IMR-90 (cell line): Measurements from ENCODE around the gene CLDN15. TPM values are rescaled to one million over a fixed set of nuclear protein-coding genes. Genes with fewer than 3 reads are reported as not detected.
A peak's percentile ranks its signal among the peaks of the same experiment; 100 is the strongest.

Source experiments
- ATAC-seq: fragments of 200-7000 bp; cut with Tn5 transposase; 2 replicates; pipeline ENCODE4 v1.9.1; 2020; ENCODE audit warnings: low read depth, mild to moderate bottlenecking, moderate library complexity
- BruUV-seq: library from RNA; stranded (reverse); fragments of 400-500 nt; replicated peaks from 2 replicates; lab custom pipeline; 2021; lab: Mats Ljungman, UMichigan
- CTCF ChIA-PET: fragments of 300-600 bp; formaldehyde crosslinking; extraction: SDS; loops from one replicate; lab custom pipeline; 2021; ENCODE audit warnings: antibody characterized with exemption; lab: Yijun Ruan, JAX
- POLR2A ChIA-PET: fragments of 300-600 bp; sonication (Branson Sonifier 250); formaldehyde crosslinking; loops from one replicate; lab custom pipeline; 2022; ENCODE audit warnings: antibody characterized with exemption; ENCODE audit not compliant: unreplicated experiment; lab: Charles Lee
- DNase-seq: peaks from one replicate; pipeline ENCODE4 v3.0.0; 2013
- H2AFZ ChIP-seq: replicated peaks from 2 replicates; pipeline ENCODE3; 2013; ENCODE audit warnings: low read length, mild to moderate bottlenecking; ENCODE audit not compliant: poor library complexity
- H2AK5ac ChIP-seq: 2 replicates; pipeline ENCODE4 v1.6.1; 2013; ENCODE audit warnings: low read depth, low read length, inconsistent platforms
- H2AK9ac ChIP-seq: replicated peaks from 2 replicates; pipeline ENCODE3; 2013; ENCODE audit warnings: mild to moderate bottlenecking, low read depth, low read length, moderate library complexity; ENCODE audit not compliant: poor library complexity
- H2BK120ac ChIP-seq: 2 replicates; pipeline ENCODE4 v1.6.1; 2013; ENCODE audit warnings: low read depth, low read length, inconsistent platforms
- H2BK15ac ChIP-seq: 3 replicates; pipeline ENCODE4 v1.6.1; 2013; ENCODE audit warnings: low read depth, low read length, inconsistent platforms
- H2BK20ac ChIP-seq: 2 replicates; pipeline ENCODE4 v1.6.1; 2013; ENCODE audit warnings: low read depth, mild to moderate bottlenecking, inconsistent platforms, low read length, moderate library complexity
- H2BK5ac ChIP-seq: 2 replicates; pipeline ENCODE4 v1.6.1; 2013; ENCODE audit warnings: mild to moderate bottlenecking, low read depth, low read length, inconsistent platforms; ENCODE audit not compliant: poor library complexity, severe bottlenecking
- H3K14ac ChIP-seq: replicated peaks from 2 replicates; pipeline ENCODE4 v1.6.1; 2013; ENCODE audit warnings: low read depth, low read length, inconsistent platforms
- H3K18ac ChIP-seq: 2 replicates; pipeline ENCODE4 v1.6.1; 2013; ENCODE audit warnings: low read depth, low read length, control low read depth
- H3K23ac ChIP-seq: 2 replicates; pipeline ENCODE4 v1.6.1; 2013; ENCODE audit warnings: low read depth, low read length, inconsistent platforms
- H3K27ac ChIP-seq: 2 replicates; pipeline ENCODE4 v1.5.1; 2013; ENCODE audit warnings: mild to moderate bottlenecking, control low read depth, low read length; ENCODE audit not compliant: insufficient read depth
- H3K27me3 ChIP-seq: 2 replicates; pipeline ENCODE4 v1.6.1; 2013; ENCODE audit warnings: low read length; ENCODE audit not compliant: control insufficient read depth, insufficient read depth
- H3K36me3 ChIP-seq: 2 replicates; pipeline ENCODE4 v1.6.1; 2013; ENCODE audit warnings: low read length, mixed read lengths; ENCODE audit not compliant: control insufficient read depth, insufficient read depth
- H3K4ac ChIP-seq: 2 replicates; pipeline ENCODE4 v1.6.1; 2013; ENCODE audit warnings: low read depth, low read length, inconsistent platforms
- H3K4me1 ChIP-seq: 2 replicates; pipeline ENCODE4 v1.6.1; 2013; ENCODE audit warnings: low read length, mixed read lengths; ENCODE audit not compliant: control insufficient read depth, insufficient read depth
- H3K4me2 ChIP-seq: 2 replicates; pipeline ENCODE4 v1.6.1; 2013; ENCODE audit warnings: low read depth, mild to moderate bottlenecking, control low read depth, low read length, moderate library complexity
- H3K4me3 ChIP-seq: 2 replicates; pipeline ENCODE4 v1.5.1; 2013; ENCODE audit warnings: low read depth, mild to moderate bottlenecking, control low read depth, low read length, moderate library complexity; ENCODE audit not compliant: insufficient read depth
- H3K56ac ChIP-seq: 2 replicates; pipeline ENCODE4 v1.6.1; 2013; ENCODE audit warnings: low read length, inconsistent platforms; ENCODE audit not compliant: insufficient read depth; ENCODE audit errors: extremely low read depth
- H3K79me1 ChIP-seq, 2 experiments: 2 replicates each; pipeline ENCODE4 v1.6.1; 2013; ENCODE audit warnings: low read length in 2 of 2, inconsistent platforms in 1 of 2, low read depth in 1 of 2
- H3K9ac ChIP-seq: 2 replicates; pipeline ENCODE4 v1.6.1; 2013; ENCODE audit warnings: low read depth, low read length, control low read depth
- H3K9me1 ChIP-seq: 2 replicates; pipeline ENCODE4 v1.6.1; 2013; ENCODE audit warnings: low read length, inconsistent platforms; ENCODE audit not compliant: insufficient read depth
- H3K9me3 ChIP-seq: 2 replicates; pipeline ENCODE4 v1.6.1; 2013; ENCODE audit warnings: low read length; ENCODE audit not compliant: control insufficient read depth, insufficient read depth
- H4K20me1 ChIP-seq: 2 replicates; pipeline ENCODE4 v1.6.1; 2013; ENCODE audit warnings: low read length, inconsistent platforms; ENCODE audit not compliant: insufficient read depth
- H4K5ac ChIP-seq: 2 replicates; pipeline ENCODE4 v1.6.1; 2013; ENCODE audit warnings: mild to moderate bottlenecking, low read depth, low read length, control low read depth
- H4K8ac ChIP-seq, 2 experiments: 2 replicates each; pipeline ENCODE4 v1.6.1; 2013; ENCODE audit warnings: low read depth in 2 of 2, low read length in 2 of 2, control low read depth in 1 of 2, inconsistent platforms in 1 of 2
- H4K91ac ChIP-seq: 2 replicates; pipeline ENCODE4 v1.6.1; 2013; ENCODE audit warnings: low read depth, low read length, inconsistent platforms; ENCODE audit not compliant: insufficient read depth
- BHLHE40 ChIP-seq: fragments of 150-350 bp; IDR thresholded peaks from 2 replicates; pipeline ENCODE4 v1.6.1; 2016; ENCODE audit warnings: mild to moderate bottlenecking, low read depth, low read length
- CHD1 ChIP-seq: IDR thresholded peaks from 2 replicates; pipeline ENCODE4 v1.6.1; 2012; ENCODE audit warnings: low read depth, low read length, improper control_type of control experiment
- MXI1 ChIP-seq: IDR thresholded peaks from 2 replicates; pipeline ENCODE4 v1.6.1; 2012; ENCODE audit warnings: low read depth, mild to moderate bottlenecking, low read length, moderate library complexity, borderline replicate concordance
- WGBS, 2 experiments: methylation state at CpG; one replicate each; pipeline versions ENCODE4 v1.1.5 to v1.1.7; 2013; ENCODE audit warnings: missing lambda C conversion rate in 2 of 2; ENCODE audit not compliant: insufficient read length in 1 of 2; ENCODE audit errors: extremely low coverage in 2 of 2; 5-methylcytosine and 5-hydroxymethylcytosine counted together
- dilution Hi-C: fragments of 300-500 bp; cut with HindIII; formaldehyde crosslinking; loops from one replicate; pipeline ENCODE4 v1.14.3; 2018; ENCODE audit warnings: low sequenced_read_pairs; ENCODE audit not compliant: unreplicated experiment
- in situ Hi-C: fragments of 300-500 bp; cut with MboI; formaldehyde crosslinking; loops from 3 replicates; pipeline ENCODE4 v1.14.3; 2019; ENCODE audit warnings: low sequenced_read_pairs, inconsistent platforms, mixed read lengths
- intact Hi-C: fragments of 100-400 bp; cut with micrococcal nuclease; formaldehyde crosslinking; loops from 2 replicates; pipeline ENCODE4 v1.10.0; 2022
- polyA plus RNA-seq, 3 experiments: library from polyadenylated mRNA; depleted of rRNA; stranded (reverse); fragments of >200 nt; gene quantifications; 2 replicates each; pipeline ENCODE4 v1.2.3, GENCODE V29; 2012; ENCODE audit warnings: low replicate concordance in 1 of 3
- total RNA-seq: library from RNA; depleted of rRNA; stranded (reverse); fragments of >200 nt; gene quantifications from 2 replicates; pipeline ENCODE4 v1.2.3, GENCODE V29; 2012

The CLDN15 gene
- total and polyA plus RNA-seq, 2 of the 4 experiments (the other 2 are of a cell fraction) = 0.72 to 5.4 TPM

DNA sequence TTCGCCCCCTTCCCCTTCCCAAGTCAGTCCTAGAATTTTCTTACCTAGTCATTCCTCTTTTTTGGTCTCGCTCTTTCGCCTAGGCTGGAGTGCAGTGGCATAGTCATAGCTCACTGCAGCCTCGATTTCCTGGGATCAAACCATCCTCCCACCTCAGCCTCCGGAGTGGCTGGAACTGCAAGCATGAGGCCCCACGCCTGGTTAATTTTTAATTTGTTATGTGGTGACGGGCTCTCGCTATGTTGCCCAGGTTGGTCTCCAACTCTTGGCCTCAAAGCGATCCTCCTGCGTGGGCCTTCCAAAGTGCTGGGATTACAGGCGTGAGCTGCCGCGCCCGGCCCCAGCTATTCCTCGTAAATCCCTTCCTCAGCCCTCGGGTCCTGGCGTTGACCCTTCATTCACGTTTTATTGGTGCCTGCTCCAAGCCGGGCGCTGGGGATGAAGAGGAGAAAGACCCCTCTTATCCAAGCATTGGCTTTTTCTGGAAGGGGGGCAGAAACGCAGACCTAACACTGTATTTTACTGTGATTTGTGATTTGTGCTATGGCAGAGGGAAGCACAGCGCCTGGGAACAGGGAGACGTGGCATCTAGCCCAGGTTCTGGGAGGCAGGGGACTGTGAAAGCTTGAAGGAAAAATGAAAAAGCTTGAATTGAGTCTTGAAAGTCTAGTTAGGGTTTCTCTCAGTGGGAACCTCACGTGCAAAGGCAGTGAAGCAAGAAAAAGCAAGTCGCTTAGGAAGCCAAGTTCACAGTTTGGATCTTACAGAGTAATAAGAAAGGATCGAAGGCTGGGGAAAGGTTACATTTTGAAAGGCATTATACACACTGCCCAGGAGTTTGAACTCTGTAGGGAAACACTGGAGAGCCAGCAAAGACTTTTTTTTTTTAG, 19.1 kb downstream of the CLDN15 start:
- intact Hi-C loops = loop anchor here (2.0 kb wide), 1 partner anchor 26 kb away; the partner anchor contains the start of gene FIS1
- Histone ChIP-seq H4K8ac (peak overlapping the region; percentile 38 to 91), H3K4me2 (peak overlapping the region; percentile 95), H3K9me1 (peaks cover 6% of the 10 kb centered on the region), H2AK9ac (peak overlapping the region; percentile 62), H3K23ac (peak overlapping the region; percentile 74; the same call in 1 of the 2 replicates), H3K79me1 (peaks cover 25 to 64% of the 10 kb centered on the region in 2 experiments), H3K18ac (0 out of 2 replicates have a peak overlapping the region, but pooled peaks have one; percentile 10), H3K4ac (peak overlapping the region; percentile 86), H4K20me1 (peaks cover 8% of the 10 kb centered on the region; the same call in 1 of the 2 replicates), H3K9ac (peak overlapping the region; percentile 68), H3K27me3 (no peaks in the 10 kb centered on the region), H3K27ac (peak overlapping the region; percentile 54), H4K5ac (peak overlapping the region; percentile 69), H3K36me3 (peaks cover 21% of the 10 kb centered on the region), H2BK5ac (peak overlapping the region; percentile 15), H4K91ac (no peak overlapping the region; the same call in 1 of the 2 replicates), H3K4me1 (peaks cover 9% of the 10 kb centered on the region), H3K14ac (peak overlapping the region; percentile 82), H3K4me3 (peak overlapping the region; percentile 70), H3K9me3 (no peaks in the 10 kb centered on the region), H2BK120ac (no peak overlapping the region), H2BK15ac (no peak overlapping the region), H3K56ac (peak overlapping the region; percentile 21; the same call in 1 of the 2 replicates), H2BK20ac (no peak overlapping the region), H2AK5ac (peak overlapping the region; percentile 62), H2AFZ (peak overlapping the region; percentile 87)
- POLR2A ChIA-PET = interaction anchor here (0.6 to 1.6 kb wide), 3 partner anchors 11 to 92 kb away, joined by 3 to 7 read pairs (median 5); partner anchors contain the start of gene SERPINE1
- dilution Hi-C loops = no loop called here
- TF ChIP-seq CHD1 (no peak), MXI1 (peak; percentile 30; the same call in 1 of the 2 replicates), BHLHE40 (peak; percentile 28; the same call in 1 of the 2 replicates)
- 0% methylated on average over 3 of the region's 26 CpGs; no CpG with 5 or more reads in 1 of the 2 experiments for WGBS, 2 experiments
- peak; percentile 7 for DNase-seq
- CTCF ChIA-PET = interaction anchor here (1.2 to 3.0 kb wide), 4 partner anchors 25 to 74 kb away, joined by 3 to 8 read pairs (median 6); no protein-coding TSS in a partner anchor
- in situ Hi-C loops = no loop called here
- ATAC-seq = 0 out of 2 replicates have a peak, but pooled peaks have one; percentile 0
- BruUV-seq = TSS peak; percentile 85
